Stimulated activated CD8-positive, alpha-beta memory T cell treated with anti-CD3 and anti-CD28 coated beads, Interleukin-4, amount 100 ng/mL, for 4 hours (primary cell): ENCODE measurements around the gene MOB3C.
"Not testable (repeated sequence)": the region's sequence is repeated elsewhere in the genome, so short reads cannot be mapped to it uniquely, and the experiment has no call there.

Experiments
- DNase-seq, 2 donors: peaks; one replicate each; pipeline ENCODE4 v3.0.0-alpha.2; 2020; ENCODE audit warnings: low read depth in 2 of 2, low spot score in 1 of 2

Gene MOB3C

DNA sequence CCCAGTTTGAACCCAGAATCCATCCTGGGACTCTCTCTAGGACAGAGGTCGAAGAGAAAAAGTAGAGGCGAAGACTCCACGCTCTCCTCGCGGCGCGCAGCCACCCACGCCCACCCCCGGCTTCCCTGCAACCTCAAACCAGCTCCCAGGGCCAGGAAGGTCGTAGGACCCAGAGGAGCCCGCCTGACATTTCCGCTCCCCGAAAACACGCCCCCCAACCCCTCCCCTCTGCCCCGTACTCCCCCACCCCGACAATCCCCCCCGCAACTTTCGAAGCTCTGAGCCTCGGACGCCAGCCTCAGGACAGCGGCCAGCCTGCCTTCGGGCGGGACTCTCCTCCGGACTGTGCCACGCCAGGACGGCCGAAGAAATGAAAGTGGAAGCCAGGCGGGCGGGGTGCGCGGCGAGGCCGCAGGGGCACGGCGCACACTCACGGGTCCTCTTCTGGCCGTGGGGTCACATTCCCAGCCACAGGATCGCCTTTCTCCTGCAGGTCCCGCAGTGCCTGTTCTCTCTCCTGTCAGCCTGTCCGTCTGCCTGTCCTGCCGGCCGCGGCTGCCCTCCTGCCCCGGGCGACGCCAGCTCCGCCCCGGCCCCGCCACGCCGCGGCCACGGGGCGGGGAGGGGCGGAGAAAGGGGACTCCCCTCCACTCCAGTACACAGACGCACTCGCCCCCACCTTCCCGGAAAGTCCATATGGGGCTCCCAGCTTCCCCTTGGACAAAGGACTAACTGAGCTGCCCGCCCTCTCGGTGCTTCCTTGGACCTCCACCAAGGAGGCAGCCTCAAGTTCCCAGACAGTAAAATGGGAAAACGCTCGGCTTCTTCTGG lies at the start of gene MOB3C:
Gene MOB3C, minus strand, starts transcription at position 535 of the 831 bp plus-strand sequence. CDS start 3,490 bp downstream, outside the sequence.
- peak; percentile 61 to 71 for DNase-seq

DNA sequence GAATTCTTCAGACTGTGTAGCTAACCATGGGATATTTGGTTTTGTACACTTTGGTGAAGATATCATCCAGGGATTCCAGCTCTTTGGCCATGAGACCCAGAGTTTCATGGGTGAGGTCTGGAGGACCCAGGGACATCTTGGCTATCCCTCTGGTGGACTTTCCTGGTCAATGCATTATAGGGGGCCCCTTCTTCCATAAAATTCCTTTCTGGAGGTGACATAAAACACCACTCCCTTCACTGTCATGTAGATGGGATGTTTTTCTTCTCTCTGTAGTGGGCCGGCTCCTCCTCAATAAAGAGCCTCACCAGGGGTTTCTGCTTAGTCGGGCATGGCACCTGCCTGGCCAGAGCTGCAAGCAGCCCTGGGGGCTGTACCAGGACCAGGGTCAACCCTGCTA lies 49.4 kb upstream of the MOB3C start:
- no peak for DNase-seq

DNA sequence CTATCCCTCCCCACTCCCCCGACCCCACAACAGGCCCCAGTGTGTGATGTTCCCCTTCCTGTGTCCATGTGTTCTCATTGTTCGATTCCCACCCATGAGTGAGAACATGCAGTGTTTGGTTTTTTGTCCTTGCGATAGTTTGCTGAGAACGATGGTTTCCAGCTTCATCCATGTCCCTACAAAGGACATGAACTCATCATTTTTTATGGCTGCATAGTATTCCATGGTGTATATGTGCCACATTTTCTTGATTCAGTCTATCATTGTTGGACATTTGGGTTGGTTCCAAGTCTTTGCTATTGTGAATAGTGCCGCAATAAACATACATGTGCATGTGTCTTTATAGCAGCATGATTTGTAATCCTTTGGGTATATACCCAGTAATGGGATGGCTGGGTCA lies 46.3 kb upstream of the MOB3C start:
- not testable (repeated sequence) for DNase-seq

DNA sequence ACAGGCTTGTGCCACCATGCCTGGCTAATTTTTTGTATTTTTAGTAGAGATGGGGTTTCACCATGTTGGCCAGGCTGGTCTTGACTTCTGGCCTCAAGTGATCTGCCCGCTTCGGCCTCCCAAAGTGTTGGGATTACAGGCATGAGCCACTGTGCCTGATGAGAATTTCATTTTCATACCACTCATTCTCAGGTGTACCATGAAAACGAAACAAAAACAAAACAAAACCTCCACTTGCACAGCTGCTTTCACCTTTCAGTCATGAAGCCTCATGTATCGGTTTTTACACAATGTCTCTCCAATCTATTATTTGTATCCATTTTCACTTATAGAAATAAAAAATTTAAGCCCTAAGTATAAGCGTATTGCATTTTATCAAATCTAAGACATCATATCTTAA lies 43.5 kb upstream of the MOB3C start:
- DNase-seq = not testable (repeated sequence)

DNA sequence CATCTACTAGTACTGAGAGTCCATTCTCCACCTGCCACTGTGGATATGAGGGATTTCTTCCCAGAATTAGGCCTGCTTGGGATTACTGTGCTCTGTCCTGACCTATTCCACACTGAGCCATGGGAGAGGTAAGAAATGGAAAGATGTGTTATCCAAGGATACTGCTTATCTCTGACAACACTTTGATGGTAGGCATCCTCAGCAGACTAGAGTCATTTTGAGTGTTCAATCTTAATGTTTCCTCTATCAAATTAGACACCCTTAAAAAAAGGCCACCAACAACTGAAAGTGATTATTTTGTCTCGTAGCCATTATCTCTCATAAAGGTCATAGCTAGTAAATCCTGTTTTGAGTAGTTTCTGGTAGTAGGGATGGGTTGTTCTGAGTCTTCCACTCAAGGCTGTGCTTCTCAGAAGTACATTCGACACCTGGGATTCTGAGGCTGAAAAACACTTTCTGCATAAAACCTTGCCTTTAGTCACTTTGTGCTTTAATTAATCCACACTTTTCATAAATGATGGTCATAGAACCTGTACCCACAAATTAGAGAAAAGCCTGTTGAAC lies 42.8 kb upstream of the MOB3C start:
- DNase-seq = no peak

DNA sequence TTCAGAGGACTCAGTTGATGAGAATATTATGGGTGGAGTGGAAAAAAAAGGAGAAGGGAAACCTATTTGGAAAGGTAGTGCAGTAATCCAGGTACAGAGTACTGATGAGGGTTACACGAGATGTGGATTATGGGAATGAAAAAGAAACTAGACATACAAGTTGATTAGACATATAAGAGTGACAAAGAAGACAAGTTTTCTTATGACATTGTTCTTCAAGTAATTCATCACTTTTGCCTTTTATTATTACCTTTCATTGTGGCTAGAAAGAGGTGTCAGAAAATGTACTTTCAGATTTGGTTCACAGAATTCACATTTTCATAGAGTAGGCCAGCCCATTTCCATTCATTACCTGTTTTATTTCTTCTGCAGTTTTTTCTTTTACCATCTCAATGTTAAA lies 41.2 kb upstream of the MOB3C start:
- DNase-seq = no peak

DNA sequence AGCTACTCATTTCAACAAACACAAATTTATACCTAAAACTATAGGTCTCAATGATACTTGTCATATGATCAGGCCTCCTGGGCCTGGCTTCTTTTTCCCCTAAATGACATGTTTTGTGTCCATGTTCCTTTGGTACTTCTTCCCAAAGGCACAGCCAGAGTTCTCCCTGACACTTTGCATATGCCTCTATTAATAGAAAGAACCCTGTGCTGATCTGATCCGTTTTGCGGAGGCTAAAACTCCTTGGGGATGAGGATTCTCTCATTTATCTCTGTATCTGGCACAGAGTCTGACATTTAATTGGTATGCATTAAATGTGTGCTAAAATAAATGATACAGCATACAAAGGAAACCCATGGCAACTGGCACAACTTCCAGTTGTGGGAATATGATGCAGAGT lies 40.0 kb upstream of the MOB3C start:
- DNase-seq = no peak

DNA sequence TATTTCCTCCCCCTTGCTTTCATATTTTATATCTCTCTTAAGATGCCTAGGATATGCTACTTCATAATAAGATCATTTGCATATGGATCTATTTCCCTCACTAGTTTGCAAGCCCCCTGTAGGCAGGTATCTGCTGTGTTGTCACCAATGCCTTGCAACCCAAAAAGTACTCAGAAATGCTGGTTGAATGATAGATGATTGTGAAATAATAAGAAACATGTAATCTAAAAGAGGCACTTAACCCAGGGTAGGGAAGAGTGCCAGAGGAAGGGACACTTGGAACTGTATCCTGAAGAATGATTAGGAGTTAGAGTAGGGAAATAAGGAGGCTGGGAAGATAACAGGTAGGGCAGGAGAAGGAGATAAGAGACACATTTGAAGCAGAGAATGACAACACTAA lies 39.2 kb upstream of the MOB3C start:
- no peak for DNase-seq

DNA sequence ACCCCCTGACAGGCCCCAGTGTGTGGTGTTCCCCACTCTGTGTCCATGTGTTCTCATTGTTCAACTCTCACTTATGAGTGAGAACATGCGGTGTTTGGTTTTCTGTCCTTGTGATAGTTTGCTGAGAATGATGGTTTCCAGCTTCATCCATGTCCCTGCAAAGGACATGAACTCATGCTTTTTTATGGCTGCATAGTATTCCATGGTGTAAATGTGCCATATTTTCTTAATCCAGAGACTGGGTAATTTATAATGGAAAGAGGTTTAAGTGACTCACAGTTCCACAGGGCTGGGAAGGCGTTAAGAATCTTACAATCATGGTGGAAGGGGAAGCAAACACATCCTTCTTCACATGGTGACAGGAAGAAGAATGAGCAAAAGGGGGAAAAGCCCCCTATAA lies 38.1 kb upstream of the MOB3C start:
- not testable (repeated sequence) for DNase-seq

DNA sequence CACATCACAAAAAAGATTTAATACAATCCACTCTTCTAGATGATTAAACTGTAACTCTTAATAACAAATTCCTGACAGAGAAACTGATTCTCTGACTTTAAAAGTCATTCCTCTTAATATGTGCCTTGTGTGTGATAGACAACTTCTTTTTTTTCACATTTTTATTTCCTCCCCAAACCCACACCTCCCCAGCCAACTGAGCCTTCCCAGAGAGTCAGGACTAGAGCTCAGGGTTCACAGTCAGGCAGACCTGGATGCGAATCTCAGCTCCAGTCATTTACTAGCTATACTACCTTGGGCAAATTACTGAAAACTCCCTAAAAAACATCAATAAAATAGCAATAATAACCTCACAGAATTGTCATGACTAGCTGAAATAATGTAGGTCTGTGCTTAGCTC lies 37.4 kb upstream of the MOB3C start:
- no peak for DNase-seq

DNA sequence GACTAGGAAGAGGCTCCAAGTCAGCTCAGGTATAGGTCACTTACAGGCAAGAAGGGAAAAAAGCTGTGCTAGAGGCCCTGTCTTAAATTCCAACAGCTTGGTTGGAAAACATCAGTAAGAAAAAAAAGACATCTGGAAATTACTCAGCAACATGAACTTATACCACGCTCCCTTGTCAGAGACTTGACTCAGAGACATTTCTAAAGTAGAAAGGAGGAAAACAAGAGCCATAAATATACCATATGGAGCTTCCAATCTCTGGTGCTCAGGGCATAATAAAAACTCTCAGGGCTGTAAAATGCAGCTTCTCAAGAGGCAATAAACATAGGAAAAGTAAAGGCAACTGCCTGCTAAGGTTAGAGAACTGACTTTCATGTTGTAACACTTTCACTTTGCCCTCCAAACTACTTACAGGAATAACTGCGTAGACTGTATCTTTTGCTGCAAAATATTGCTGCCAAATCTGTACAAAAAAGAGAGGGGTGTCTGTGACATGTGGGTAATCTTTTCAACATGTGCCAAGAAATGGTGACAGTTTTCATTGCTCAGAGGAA lies 36.9 kb upstream of the MOB3C start:
- DNase-seq = no peak

DNA sequence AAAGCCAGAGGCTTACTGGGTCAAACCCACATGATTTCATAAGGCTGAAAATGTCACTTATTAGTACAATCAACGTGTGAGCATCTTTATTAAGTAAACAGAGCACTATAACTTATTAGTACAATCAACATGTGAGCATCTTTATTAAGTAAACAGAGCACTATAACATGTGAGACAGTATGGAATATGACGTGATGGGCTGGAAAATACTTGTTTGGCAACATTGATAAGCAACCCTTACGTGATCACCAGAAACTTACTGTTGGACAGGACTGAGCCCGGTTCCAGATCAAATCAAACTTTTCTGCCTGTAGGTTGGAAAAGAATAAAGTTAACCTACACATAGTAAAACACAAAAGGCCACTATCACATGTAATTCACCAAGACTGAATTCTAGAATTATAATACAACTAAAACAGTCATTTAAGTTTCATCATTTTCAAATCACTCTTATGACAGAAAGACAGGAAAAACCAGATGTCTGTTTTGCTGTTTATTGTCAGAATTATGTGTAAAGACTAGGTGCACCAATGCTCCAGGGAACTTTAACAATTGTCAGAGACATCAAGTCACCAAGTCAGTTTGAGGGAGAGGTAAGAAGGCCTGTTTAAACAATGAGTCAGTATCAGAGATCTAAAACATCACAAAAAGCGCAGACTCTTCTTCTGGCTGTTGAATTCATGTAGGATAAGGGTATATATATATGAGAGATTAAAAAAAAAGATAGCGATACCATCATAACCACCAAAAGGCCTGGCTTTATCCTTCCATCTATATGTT lies 35.9 kb upstream of the MOB3C start:
- DNase-seq = no peak

DNA sequence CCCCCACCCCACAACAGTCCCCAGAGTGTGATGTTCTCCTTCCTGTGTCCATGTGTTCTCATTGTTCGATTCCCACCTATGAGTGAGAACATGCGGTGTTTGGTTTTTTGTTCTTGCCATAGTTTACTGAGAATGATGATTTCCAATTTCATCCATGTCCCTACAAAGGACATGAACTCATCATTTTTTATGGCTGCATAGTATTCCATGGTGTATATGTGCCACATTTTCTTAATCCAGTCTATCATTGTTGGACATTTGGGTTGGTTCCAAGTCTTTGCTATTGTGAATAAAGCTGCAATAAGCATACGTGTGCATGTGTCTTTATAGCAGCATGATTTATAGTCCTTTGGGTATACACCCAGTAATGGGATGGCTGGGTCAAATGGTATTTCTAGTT lies 34.5 kb upstream of the MOB3C start:
- DNase-seq = not testable (repeated sequence)

DNA sequence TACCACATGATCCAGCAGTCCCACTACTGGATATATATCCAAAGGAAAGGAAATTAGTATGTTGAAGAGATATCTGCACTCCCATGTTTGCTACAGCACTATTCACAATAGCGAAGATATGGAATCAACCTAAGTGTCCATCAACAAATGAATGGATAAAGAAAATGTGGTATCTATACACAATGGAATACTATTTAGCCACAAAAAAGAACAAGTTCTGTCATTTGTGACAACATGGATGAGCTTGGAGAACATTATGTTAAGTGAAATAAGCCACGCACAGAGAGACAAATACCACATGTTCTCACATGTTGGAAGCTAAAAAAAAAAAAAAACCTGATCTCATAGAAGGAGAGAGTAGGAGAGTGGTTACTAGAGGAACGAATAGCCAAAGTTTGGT lies 33.9 kb upstream of the MOB3C start:
- no peak for DNase-seq

DNA sequence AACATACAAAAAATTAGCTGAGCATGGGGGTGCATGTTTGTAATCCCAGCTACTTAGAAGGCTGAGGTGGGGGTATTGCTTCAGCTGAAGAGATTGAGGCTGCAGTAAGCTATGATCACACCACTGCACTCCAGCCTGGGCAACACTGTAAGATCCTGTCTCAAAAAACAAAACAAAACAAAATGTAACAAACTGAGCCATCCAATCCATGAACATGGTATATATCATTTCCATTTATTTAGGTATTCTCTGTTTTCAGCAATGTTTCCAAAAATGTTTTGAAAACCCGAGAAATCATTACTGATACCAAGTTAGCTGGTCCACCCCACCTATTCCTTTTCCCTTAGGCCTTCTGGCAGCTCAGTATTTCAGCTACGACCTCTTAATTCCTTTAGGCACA lies 33.2 kb upstream of the MOB3C start:
- no peak for DNase-seq

DNA sequence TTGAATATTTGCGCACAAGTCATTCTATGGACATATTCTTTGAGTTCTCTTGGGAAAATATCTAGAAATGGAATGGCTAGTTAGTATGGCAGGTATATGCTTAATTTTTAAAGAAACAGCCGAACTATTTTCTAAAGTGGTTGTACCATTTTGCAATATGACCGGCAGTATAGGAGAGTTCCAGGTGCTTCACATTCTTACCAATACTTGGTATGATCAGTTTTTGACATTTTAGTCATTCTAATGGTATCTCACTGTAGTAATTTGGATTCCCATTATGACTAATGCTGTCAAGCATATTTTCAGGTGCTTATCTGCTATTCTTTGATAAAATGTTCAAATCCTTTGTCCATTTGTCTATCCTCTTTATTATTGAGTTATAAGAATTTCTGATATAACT lies 31.0 kb upstream of the MOB3C start:
- no peak for DNase-seq

DNA sequence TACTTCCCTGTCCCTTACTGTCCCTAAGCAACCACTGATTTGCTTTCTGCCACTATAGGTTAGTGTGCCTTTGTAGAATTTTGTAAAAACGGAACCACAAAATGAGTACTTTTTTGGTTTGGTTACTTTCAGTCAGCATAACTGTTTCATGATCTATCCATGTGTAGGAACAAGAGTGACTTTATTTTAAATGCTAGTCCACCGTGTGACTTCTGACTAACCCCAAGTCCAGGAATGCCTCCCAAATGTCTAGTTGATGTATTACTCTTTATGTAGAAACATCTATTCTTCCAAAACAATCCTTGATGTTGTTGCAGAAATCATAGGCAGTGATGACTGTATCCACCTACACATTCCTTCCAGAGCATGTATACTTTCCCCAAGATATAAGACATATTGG lies 30.2 kb upstream of the MOB3C start:
- no peak for DNase-seq

DNA sequence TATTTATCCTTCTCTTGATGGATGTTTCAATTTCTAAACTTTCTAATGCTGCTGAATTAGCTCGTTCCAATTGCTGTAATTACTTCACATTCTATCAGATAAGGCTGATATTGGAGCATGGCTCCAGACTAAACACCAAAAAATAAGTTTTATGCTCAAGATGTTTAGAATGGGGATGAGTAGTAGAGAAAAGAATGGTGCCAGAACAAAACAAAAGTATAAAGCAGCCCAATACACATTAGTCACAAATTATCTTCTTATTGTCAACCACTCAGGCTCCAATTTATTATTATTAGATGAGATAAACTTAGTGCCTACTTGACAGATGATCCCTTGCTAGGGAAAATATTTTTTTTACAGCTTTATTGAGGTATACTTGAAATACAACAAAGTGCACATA lies 29.7 kb upstream of the MOB3C start:
- DNase-seq = no peak

DNA sequence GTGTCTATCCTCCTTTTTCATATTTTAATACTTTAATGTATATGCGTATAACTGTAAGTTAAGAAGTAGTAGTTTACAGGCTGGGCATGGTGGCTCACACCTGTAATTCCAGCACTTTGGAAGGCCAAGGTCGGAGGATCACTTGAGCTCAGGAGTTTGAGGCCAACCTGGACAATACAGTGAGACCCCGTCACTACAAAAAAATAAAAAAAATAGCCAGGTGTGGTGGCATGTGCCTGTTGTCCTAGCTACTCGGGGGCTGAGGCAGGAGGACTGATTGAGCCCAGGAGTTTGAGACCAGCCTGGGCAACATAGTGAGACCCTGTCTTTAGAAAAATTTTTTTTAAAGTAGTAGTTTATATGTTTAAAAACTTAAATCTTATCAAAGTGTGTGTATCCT lies 29.2 kb upstream of the MOB3C start:
- DNase-seq = no peak

DNA sequence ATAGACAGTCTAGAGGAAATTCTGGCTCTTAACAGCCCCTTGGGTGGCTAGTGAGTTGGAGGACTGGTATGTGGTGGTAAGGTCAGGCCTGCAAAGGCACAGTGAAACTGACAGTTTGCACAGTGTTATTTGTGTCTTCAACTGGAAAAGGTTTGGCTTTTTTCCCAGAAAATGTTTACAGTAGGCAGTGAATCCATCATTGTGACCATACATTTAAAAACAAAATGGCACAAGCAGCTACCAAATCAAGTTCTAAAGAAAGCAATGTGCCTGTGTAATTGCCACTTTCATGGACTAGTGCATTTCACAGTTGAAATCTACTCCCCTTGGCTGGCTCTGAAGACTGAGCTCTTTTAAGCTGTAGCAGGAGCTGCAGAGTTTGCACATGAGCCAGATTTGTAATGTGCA lies 26.8 kb upstream of the MOB3C start:
- no peak for DNase-seq

DNA sequence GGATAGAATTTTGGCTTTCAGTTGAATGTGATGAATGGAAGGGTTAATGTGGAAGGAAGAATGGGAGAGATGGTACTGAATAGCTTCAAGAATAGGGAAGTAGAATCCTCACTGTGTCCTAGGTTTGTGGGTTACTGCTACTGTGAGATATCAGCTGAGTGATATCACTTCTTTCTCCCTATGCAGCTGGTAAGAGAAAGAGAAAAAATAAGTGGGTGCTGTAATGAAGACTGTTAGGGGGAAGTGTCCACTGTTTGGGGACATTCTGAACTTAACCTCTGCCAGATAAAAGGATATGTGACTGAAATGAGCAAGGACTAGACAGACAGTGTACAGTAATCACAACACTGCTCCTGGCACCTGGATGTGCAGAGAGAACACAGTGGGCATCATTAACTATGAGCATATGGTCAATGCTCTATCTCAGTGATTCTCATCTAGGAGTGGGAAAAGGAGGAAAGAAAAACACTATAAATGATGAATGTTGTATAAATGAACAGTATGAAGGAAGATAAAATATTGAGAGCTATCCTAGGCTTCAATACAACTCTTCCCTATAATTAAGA lies 25.6 kb upstream of the MOB3C start:
- DNase-seq = no peak

DNA sequence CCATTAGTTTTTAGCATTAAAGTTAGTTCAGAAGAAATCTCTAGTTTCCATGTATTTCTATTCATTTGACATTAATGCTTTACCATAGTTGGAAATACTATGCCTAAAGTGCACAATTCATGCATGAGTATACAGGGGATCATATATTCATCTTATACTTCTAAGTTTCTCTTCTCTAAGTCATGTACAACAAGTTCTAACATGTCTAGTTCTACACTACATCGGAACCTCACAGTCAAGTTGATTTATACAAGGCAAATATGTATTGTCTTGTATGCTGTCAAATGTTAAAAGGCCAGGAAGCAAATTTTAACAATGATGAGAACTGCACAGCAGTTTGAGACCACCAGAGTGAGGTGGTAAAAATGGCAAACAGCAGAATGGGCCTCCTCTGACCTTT lies 22.9 kb upstream of the MOB3C start:
- no peak for DNase-seq
